GM19238 (cell line): ENCODE measurements around the gene PLEKHA6.

Experiments used
- DNase-seq: peaks from one replicate; pipeline ENCODE4 v3.0.0; 2011; ENCODE audit warnings: low spot score; ENCODE audit not compliant: insufficient read length

PLEKHA6 gene

GRCh38 chr1:204285436-204286305, 74.1 kb downstream of the PLEKHA6 start:
- DNase-seq, result no peak

DNA sequence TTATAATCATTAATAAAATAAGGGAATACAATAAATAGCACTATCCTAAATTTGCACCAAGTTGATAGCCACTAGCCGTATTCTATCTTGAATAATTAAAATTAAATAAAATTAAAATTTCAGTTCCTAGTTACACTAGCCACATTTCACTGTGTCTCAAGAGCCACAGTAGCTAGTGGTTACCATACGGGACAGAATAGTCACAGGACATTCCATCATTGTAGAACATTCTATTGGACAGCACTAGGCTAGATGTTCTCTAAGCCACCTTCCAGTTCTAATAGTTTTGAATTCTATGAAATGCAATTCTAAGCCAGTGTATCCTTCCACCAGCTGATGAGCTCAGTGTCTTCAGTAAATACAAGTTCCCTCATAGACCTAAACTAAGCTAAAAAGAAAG, 74.8 kb downstream of the PLEKHA6 start:
- no peak for DNase-seq

GRCh38 chr1:204283711-204284651, 75.7 kb downstream of the PLEKHA6 start:
- no peak for DNase-seq

GRCh38 chr1:204282761-204283221, 76.9 kb downstream of the PLEKHA6 start:
- DNase-seq, result no peak

DNA sequence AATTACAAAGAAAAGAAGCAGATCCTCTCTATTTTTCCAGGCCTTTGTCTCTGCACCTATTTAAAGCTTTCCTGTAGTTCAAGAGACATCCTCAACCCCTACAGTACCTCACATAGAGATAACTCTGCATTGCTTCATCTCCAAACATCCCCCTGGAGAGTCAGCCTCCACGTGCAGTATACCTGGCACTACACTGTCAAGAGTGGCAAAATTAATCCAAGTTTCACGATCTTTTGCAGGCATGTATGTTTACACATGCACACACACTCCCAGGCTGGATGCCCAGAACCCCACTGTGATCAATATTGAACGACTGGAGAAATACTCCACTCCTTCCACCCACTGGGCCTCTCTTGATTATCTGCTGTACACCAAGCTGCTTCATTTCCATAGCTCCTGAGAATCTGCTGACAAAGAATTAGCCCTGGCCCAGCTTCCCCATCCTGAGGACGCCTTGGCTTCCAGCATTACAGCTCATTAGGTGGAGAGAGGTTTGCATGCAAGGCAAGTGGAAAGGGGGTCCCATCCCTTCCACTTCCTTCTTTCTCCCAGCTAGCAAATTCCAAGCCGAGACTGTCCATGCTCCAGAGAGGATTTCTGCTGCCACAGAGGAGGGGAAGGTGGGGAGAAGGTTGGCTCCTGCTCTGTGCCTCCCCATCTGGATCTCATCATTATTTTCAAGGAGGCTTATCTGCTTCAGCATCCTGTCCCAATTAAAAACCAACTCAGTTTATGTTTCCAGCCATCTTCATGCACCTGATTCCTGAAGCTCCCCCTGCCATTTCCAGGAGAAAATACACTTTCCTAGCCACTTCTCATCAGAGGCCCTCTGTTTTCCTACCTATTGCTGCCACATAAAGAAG, 79.4 kb downstream of the PLEKHA6 start:
- DNase-seq, result no peak

- DNase-seq, result no peak
Observed at GRCh38 chr1:204278958-204279357, 80.8 kb downstream of the PLEKHA6 start.

DNA sequence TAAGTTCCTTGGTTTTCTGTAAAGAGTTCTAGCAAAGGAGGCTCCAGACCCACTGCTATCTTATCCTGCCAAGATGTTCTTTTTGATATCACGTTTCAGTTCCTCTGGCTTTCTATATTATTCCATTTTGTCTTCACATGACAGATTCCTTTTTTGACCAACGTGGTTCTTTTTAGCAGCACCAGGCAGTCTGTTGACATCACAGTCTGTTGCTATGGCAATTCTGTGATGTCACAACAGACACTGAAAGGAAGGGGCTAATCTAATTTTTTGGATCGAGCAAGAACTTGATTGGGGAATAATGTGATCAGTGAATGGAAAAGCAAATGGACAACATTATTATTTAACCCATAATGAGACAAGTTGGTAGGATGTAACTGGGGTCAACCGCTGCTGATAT, 81.5 kb downstream of the PLEKHA6 start:
- DNase-seq, result no peak

GRCh38 chr1:204277563-204278219, 82.0 kb downstream of the PLEKHA6 start:
- no peak for DNase-seq

- no peak for DNase-seq
Observed at GRCh38 chr1:204275695-204276370, 83.9 kb downstream of the PLEKHA6 start.

DNA sequence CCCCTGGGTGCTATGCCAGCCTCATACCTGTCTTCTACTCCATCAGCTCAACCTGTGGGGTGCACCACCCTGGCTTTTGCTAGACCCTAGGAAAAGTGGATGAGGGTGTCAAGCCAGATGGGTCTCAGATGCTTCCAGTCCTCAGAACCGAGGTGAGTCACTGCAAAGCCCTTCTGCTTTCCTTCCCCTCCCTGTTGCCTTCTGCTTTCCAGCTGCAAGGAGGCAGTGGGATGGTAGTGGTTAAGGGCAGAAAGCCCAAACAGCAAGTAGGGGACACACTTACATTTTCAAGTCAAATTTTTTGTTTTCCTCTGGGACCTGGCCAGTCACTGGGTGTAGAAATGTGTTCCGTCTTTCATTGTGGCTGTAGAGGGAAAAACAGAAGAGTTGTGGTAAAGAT, 85.3 kb downstream of the PLEKHA6 start:
- DNase-seq, result no peak

DNA sequence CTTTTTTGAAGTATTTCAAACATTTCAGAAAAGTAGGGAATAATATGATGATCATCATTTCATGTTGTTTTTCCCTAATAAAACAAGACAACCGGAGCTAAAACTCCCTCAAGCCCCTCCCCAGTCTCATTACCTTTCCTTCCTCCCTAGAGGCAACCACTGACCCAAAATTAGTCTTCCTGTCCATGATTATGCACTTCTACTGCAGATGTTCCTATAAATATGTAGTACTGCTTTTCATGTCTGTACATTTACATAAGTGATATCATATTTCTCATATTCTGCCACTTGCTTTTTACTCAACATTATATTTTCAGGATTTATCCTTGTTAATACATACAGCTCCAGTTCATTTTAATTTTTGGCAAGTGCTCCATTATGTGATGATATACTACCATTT, 87.2 kb downstream of the PLEKHA6 start:
- no peak for DNase-seq

GRCh38 chr1:204271970-204272369, 87.8 kb downstream of the PLEKHA6 start:
- DNase-seq, result no peak

GRCh38 chr1:204268101-204268500, 91.6 kb downstream of the PLEKHA6 start:
- no peak for DNase-seq

GRCh38 chr1:204267191-204267601, 92.5 kb downstream of the PLEKHA6 start:
- DNase-seq, result no peak

DNA sequence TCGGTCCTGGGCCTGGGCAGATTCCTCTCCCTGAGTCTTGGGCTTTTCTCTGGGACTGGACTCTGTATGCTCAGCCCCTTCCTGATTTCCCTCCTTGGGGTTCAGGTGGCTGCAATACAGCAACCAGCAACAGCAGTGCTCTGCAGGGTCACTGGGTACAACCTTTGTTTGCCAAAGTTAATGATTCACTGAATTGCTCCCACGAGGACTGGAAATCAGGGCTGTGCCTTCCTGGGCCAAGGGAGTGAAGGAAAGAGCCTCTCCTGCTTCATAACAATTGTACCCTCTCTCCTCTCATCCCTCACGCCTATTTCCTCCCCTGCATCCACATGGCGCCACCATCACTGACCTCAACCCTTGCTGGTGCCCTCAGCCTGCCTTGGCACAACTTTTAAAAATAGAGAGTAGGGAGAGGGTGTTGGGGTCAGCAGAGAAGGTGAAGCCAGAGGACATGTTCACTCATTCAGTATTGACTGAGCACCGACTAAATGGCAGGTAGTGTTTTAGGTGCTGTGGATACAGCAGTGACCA, 93.2 kb downstream of the PLEKHA6 start:
- DNase-seq, result no peak

- no peak for DNase-seq
Observed at GRCh38 chr1:204265665-204266064, 94.1 kb downstream of the PLEKHA6 start.

DNA sequence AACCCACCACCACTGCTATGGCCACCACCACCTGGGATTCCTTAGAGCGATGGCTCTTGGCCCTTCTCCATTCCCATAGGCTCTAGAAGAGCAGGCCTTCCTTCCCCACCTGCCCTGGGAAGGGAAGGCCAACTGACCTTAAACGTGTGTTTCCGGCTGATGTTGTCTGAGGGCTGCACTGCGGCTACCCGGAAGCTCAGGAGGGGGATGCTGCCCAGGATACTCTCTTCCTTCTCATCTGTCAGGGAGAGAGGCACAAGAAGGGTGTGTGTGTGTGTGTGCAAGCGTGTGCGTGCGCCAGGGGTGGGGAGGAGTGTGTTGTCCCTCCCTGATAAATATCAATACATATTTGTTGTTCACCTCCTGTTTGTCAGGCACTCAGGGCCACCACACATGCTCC, 94.9 kb downstream of the PLEKHA6 start:
- no peak for DNase-seq

DNA sequence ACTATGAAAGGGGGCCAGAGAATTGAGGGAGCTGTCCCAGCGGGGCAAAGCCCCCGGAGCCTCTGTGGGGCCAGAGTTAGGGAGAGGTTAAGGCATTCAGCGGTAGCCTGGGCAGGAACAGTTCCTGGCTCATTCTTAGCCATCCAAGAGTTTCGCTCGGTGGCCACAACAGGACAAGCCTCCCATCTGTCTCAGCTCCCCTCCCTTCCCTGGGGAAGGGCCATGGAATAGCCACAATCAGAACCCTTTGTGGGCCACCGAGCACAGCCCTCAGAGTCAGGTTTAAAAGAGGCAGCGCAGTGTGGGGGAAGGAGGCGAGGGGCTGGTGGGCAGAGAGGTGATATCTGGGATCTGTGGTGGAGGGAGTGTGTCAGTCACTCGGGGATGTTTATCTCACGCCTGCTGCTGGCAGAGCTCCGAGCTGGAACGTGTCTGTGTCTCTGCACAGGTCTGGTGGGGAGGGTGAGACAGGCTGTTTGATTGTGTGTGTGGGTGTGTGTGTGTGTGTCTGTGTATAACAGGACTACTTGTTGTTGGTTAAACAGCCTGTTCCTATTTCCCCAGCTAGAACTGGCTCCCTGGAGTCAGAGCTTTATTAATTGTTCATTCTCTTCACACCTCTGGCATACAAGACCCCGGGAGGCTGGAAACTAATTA, 96.3 kb downstream of the PLEKHA6 start:
- DNase-seq, result no peak

DNA sequence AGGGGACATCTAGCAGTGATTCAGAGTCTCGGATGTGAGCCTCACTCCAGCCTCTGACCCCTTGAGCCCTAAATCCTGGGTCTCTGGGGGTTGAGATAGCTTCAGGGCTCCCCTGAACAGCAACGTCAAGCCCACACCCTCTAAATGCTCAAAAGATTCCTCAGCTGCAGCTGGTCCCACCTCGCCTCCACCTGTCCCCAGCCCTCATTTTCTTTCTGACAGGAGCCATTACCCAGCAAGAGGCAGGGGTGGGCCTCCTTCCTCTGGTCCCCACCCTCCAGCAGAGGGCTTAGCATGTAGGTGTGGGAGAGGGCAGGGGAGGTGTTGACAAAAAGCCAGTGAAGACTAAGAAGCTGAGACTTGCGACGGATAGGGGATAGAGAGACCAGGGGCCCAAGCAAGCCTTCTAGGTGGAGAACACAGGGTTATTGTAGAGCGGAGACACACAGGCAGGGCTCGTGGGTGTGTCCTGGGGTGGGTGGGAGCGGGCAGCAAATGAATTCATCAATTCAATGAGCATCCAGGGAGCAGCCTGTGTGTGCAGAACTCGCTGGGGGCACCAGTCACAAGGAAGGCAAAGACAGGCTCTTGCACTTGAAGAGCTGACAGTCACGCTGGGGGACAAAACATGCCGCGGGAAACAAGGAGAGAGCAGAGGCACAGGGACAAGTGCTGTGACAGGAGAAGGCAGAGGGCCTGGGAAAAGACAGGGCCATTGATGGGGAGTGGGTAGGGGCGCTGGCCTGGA, 97.0 kb downstream of the PLEKHA6 start:
- no peak for DNase-seq
